GM04504 (cell line): ENCODE measurements around the gene CFL1.

Experiments
- DNase-seq: peaks from one replicate; pipeline ENCODE4 v3.0.0-alpha.2; 2012; ENCODE audit warnings: low read depth

Gene CFL1

DNA sequence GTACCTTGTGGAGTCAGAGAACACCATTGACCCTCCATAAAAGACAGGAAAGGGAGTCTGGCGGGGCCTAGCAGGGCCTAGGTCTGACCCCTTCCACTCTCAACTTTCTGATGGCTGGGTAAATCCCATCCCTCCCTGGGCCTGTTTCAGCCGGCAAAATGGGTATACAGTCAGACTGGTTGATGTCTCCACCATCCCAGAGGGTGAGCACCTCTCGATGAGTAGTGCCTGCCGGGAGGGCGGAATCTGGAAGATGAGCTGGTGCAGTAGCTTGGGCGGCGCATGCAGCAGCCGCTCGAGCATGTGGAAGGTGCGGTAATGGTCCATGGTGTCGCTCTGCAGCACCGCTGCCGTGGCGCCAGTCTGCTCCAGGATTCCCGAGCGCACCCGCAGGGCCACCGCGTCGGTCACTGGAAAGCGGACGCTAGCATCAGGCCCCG lies 29.8 kb upstream of the CFL1 start:
- DNase-seq: no peak

DNA sequence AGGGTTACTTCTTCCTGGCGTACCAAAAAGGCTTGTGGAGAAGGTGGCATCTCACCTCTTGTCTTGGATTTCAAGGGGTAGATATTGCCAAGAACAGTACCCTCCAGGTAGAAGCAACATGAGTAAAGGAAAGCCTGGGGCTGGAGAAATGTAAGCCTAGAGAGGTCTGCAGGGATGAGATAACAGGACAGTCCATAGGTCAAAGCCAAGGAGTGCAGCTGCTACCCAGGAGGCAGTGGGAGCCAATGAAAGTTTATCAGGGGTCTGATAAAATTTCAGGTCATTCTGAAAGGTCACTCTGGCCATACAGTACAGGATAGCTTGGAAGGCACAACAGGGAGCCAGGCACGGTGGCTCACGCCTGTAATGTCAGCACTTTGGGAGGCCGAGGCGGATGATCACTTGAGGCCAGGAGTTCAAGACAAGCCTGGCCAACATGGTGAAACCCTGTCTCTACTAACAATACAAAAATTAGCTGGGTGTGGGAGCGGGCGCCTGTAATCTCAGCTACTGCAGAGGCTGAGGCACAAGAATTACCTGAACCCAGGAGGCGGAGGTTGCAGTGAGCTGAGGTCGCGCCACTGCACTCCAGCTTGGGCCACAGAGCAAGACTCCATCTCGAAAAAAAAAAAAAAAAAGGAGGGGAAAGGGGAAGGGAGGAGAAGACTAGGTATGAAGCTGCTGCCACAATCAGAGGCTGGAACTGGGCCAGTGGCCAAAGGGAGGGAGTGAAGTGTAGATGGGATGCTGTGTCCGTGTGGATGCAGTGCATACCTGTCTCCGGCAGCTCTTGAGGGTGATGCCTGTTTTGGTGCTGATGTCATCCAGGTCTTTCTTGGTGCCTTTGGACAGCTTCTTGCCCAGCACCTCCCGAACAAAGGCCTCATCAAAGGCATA lies 29.1 kb upstream of the CFL1 start:
- no peak for DNase-seq

DNA sequence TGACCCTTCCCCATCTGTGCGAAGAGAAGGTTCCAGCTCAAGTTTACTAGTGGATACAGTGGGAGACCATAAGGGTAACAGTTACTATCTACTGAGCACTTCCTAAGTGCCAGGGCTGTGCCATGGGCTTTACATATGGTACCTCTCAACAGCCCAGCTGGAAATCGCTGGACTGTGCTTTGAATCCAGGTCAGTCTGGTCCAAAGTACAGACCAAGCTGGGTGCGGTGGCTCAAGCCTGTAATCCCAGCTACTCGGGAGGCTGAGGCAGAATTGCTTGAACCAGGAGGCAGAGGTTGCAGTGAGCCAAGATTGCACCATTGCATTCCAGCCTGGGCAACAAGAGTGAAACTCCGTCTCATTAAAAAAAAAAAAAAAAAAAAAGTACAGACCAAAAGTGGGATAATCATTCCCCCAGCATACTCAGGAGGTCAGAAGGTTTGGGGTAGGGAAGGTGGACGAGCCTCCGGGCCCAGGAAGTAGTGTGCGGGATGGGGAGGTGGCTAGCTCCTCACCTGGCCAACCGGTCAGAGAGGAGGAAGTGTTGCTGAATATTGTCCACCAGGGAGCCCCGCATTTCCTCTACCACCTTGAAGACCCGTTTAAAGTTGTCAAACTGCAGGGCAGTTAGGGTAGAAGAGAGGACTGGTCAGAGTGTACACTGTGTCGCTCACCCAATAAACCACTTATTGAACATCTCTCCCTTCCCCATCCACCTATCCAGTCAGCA lies 28.0 kb upstream of the CFL1 start:
- DNase-seq: no peak

DNA sequence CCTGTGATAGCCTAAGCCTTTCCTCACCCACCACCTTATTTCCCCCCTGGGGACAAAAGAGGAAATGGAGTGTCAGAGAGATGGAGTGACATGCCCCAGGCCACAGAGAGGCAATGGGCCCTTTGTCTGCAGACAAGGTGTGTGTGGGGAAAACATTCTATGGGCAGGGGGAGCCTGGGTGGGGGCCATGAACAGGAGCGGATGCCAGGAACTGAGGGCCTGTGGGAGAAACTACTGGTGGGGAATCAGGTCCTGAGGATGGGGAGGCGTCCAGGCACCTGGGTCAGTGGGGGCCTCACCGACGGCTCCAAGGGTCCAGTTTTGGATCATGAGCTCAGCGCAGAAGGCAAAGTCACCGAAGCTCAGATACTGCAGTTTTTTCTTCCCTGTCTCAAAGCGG lies 27.3 kb upstream of the CFL1 start:
- no peak for DNase-seq

DNA sequence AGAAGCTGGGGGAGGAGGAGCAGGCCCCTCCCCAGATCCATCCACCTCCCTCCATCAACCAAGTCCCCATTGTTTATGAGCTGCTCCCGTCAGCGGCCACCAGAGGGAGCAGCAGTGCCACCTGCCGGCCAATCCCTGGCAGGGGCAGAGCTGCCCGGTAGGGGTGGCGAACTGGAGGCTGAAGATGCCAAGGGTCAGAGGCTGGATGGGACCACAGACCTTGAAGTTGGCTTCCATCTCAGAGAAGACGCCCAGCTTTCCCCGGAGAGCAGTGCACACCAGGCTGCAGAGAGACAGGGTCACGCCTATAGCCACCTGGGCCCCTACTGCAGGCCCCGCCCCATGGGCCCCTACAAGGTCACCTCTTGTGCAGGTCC lies 26.7 kb upstream of the CFL1 start:
- no peak for DNase-seq

DNA sequence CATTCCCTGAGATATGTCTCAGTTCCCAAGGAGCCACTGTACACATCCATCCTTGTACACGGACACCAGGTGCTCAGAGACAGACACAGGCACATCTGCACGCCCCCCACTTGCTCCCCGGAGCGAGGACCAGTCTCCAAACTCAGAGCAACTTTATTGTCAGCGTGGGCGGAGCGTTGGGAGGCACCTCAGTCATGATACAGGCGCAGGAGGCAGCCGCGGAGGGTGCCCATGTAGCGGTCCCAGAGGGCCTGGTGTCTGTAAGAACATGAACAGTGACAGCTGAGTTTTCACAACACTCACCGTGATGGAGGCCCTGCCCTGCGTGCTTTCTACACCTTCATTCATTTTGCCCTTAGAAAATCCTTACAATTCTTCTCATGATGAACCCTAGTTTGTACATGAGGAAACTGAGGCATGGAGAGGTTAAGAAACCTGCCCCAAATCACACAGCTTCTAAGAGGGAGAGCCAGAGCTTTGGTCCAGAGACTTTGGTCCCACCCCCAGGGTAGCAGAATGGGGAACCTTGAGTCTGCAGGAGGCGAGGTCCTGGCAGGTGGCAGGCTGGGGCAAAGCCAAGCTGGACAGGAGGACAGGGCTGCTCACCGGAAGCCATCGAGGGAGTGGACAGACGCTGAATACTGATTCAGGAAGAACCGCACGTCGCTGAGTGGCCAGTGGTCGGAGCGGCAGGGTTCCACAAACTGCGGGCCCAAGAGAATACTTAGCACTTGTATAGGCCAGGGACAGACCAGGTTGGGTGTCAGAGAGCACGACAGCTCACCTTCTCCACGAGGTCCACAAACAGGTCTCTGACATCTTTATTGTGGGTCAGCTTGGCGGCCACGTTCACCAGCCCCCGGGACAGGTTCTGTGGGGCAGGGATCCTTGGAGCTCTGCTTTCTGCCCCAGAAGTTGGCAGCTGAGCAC lies 26.1 kb upstream of the CFL1 start:
- DNase-seq: no peak

DNA sequence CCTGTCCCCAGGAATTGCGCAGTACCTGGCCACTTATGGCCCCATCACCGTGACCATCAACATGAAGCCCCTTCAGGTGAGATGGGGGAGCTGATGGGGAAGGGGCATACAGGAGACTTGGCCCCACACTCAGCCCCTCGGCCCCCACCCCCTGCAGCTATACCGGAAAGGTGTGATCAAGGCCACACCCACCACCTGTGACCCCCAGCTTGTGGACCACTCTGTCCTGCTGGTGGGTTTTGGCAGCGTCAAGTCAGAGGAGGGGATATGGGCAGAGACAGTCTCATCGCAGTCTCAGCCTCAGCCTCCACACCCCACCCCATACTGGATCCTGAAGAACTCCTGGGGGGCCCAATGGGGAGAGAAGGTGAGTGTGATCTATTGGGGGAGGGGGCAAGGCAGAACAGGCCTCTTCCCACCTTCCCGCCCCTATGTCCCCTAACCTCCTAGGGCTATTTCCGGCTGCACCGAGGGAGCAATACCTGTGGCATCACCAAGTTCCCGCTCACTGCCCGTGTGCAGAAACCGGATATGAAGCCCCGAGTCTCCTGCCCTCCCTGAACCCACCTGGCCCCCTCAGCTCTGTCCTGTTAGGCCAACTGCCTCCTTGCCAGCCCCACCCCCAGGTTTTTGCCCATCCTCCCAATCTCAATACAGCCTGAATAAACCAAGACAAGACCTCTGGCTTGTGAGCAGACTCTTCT lies 25.2 kb upstream of the CFL1 start:
- DNase-seq: no peak

DNA sequence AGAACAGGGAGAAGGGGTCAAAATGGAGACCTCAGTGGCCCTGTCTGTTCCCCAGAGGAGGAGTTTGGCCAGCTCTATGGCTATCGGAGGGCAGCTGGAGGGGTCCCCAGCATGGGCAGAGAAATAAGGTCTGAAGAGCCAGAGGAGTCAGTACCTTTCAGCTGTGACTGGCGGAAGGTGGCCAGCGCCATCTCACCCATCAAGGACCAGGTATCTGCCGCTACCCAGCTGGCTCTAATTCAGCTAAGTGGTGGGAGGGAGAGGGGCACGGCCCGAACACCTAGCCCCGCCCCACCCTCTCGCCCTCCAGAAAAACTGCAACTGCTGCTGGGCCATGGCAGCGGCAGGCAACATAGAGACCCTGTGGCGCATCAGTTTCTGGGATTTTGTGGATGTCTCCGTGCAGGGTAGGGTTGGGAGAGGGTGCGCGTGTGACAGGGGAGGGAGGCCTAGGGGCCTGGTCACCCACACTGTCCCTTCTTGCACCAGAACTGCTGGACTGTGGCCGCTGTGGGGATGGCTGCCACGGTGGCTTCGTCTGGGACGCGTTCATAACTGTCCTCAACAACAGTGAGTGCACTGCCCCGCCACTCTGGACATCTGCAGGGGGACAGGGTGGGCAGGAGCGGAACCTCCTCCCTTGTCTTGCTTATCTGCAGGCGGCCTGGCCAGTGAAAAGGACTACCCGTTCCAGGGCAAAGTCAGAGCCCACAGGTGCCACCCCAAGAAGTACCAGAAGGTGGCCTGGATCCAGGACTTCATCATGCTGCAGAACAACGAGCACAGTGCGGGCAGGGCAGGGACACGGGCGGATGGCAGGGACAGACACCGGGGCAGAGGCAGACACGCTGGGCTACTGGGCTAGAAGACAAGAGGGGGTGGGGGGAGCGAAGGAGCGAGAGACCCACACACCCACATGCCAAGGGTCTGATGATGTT lies 24.4 kb upstream of the CFL1 start:
- no peak for DNase-seq

DNA sequence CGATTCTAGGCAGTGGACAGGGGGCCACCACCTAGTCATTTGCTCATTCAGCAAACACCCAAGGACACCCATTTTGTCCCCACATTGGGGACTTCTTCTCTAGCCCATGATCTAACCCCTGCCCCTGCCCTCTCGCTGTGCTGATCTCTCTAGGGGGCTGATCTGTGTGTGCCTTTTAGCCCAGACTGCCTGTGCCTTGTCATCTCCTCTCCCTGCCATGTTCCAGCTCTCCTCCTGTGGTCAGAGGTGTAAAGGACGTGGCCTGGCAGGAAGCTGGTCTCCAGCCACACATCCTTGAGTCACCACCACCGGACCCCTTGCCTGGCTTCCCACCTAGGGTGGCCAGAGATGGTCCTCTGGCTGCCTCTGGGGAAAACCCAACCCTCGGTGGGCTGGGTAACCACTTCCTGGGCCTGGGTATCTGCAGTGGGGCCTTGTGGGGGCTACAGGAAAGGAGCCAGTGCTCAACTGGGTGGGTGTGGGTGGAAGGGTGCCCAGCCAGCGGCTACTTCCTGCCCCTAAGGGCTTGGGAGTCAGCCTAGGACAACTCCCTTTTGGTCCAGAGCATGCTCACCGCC lies 23.0 kb upstream of the CFL1 start:
- no peak for DNase-seq

DNA sequence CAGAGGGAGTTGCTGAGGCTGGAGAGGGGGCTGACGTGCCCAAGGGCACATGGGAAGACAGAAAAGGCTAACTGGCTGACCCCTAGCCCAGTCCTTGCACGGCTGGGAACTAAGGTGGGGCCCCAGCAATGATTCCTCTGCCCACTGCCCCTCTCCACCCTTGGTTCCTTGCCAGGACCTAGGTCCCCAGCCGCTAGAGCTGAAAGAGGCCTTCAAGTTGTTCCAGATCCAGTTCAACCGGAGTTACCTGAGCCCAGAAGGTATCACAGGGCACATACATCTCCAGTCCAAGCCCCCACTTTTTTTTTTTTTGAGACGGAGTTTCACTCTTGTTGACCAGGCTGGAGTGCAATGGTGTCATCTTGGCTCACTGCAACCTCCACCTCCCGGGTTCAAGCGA lies 22.0 kb upstream of the CFL1 start:
- DNase-seq: no peak

DNA sequence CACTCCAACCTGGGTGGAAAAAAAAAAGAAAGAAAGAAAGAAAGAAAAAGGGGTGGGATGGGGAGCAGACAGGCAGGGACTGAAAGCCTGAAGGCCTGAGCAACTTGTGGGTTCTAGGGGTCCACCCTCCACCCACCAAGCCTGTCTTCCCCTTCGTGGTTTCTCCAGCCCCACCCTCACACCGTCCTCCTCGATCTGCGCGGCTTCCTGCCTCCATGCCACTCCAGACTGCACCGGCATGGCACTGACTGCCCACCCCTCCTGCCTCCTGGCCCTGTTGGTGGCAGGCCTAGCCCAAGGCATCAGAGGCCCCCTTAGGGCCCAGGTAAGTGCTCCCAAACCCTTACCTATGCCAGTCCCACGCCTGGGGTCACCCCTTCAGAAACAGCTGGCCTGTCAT lies 21.6 kb upstream of the CFL1 start, which contains the start of gene CTSW:
CTSW (plus strand) TSS at position 221 of the 400 bp plus-strand sequence; CDS start at position 239, 18 bp downstream.
- no peak for DNase-seq

DNA sequence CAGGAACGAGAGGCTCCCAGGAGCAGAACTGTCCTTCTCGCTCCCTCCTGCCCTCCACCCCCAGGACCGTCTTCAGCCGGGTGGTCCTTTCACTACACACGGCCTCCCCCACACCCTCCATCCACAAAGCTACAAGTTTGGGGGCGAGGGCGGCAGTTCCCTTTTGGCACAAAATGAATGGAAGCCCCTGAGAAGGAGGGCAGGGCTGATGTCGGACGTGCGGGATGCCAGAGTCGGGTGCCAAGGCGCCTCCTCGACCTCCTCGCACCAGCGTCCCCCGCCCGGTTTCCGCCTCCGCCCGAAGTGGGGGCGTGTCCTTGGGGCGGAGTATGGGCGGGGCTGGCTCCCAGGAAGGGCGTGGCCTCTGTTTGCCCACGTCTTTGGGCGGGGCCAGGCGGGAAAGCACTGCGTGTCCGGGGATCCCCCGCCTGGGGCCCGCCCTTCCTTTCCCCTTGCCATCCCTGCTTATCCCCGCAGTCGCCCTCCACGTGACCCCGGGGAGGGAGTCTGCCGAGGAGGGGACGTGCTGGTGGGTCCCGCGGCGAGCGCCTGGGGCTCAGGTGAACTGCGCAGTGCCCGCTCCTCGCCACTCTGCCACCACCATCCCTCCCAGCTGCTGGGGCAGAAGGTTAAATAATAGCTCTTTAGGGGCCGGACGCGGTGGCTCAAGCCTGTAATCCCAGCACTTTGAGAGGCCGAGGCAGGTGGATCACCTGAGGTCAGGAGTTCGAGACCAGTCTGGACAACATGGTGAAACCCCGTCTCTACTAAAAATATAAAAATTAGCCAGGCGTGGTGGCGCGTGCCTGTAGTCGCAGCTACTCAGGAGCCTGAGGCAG lies 15.6 kb upstream of the CFL1 start:
- peak; percentile 87 for DNase-seq

DNA sequence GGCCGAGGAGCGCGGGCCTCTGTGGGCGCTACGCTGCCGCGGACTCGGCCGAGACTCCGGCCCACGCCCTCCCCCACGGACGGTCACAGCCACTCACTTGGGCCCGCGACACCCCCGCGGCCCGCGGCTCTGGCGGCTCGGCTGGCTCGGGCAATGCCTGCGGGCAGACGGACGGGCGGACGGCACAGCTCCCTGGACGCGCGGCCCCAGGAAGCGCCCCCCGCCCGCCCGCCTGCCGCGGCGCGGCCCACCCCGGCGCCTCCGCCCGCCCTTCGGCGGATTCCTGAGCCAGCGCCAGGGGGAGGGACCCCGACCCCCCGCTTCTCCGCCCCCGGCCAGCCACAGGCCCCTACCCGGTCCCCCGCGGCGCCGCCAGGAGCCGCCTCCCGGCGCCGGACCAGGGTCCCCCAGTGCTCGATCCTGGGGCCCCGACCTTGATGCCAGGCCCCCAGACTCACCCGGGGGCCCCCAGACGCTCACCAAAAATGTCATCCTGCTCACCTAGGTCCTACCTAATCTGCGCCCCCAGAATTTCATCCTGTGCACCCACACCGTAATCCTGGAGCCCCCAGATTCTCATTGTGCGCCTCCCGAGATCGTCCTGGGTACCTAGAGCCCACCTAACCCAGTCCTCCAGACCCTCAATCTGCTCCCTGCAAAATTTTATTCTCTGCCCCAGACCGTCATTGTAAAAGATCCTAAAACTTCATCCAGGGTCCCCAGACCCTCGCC lies 14.8 kb upstream of the CFL1 start, which contains the start of gene EFEMP2:
EFEMP2 (minus strand) TSS at position 215 of the 732 bp plus-strand sequence. CDS start 446 bp downstream, outside the sequence.
- no peak for DNase-seq

DNA sequence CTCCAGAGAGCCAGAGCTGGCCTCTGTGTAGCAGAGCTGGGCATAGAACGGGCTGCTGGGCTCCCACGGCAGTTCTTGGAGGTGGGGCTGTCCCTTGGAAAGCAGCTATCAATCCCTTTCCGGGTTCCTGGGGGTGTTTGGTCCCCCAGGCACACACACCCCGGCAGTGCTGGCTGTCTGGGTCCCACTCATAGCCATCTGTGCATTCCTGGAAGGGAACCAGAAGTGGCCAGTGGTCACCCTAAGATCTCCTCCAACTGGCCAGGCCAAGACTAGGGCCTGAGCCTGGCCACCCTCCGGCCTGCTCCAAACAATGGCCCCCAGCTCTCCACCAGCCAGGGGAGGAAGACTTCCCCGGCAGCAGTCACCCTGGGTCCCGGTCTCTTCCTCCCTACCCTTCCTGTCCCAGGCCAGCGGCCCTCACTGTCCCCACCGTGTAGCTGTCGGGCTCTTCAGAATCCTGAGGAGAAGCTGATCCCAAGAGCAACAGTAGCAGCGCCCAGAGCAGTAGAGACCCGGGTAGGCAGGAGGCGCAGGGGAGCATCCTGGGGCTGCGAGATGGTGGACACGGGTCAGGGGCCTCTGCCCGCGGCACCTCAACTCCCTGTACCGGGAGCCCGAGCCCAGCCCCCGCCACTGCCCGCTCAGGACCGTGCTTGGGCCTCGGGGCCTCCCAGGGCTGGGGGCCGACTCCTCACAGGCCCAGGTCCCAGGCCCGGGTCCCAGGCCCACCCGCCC lies 14.0 kb upstream of the CFL1 start:
- no peak for DNase-seq

DNA sequence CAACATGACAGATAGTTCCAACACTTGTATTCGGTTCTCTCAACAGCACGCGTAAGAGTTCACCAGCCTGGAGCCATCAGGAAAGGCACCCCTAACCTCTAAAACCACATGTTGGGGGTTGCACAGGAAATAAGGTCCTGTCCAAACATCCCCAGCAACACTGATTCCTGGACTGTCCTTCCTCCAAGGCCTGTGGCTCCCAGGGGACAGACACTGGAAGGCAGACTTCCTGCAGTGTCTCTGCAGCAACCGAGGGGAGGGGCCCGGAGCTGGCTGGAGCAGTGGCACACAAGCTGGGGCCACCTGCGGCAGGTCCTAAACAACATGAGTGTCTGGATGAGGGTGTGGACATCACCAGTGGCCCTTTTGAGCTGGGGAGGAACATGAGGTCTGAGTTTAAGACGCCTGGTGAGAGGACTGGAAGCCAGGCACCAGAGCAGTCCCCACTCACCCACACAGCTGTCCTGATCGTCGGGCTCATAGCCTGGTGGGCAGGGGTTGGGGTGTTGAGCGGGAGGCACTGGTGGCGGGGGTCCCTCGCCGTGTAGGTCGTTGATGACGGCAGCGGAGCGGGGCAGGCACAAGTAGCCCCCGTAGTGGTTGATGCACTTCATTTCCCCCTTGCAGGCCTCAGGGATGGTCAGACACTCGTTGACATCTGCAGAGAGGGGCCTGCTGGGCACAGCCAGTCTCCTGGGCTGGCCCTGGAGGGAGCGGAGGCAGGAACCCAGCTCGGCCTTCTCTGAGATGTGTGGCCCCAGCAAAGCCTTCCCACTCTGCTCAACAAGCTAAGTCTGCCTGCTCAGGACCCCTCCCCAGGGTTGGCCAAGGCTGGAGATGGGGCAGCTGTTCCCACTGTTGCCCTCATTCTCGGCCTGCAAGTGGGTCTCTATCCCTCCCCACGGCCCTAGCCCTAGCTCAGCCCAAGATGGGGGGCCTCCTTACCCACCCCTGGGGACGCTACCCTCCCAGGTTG lies 13.0 kb upstream of the CFL1 start:
- DNase-seq: no peak

DNA sequence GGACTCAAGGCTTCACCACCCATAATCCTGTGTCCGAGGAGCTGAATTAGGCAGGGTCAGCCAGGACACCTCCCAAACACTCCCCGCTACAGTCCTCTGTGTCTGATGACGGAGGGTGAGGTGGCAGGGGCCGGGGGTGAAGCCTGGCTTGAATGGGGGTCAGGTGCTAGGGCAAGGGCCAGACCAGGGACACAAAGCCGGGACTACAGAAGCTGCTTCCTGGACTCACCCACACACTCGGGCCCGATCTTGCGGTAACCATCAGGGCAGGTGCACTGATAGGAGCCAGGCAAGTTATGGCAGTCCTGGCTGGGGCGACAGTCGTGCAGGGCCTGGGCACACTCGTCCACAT lies 12.3 kb upstream of the CFL1 start:
- DNase-seq: no peak
